Choroid plexus epithelial cell (primary cell): ENCODE data around the gene ATRNL1.

Experiments used
- DNase-seq: peaks from one replicate; pipeline ENCODE4 v3.0.0-alpha.2; 2010; ENCODE audit warnings: low read depth
- H3K4me3 ChIP-seq: 2 replicates; pipeline ENCODE4 v1.5.1; 2011; ENCODE audit warnings: low read depth, mild to moderate bottlenecking, control low read depth, low read length, moderate library complexity
- CTCF ChIP-seq: conservative IDR thresholded peaks from 2 replicates; pipeline ENCODE4 v1.5.1; 2011; ENCODE audit warnings: low read depth, mild to moderate bottlenecking, control low read depth, inconsistent platforms, low read length, moderate library complexity

Gene ATRNL1

GRCh38 chr10:115049318-115049717 is 43.8 kb upstream of the ATRNL1 start:
- DNase-seq = no peak
- no peak for TF ChIP-seq CTCF

GRCh38 chr10:115049960-115050359 is 43.2 kb upstream of the ATRNL1 start:
- H3K4me3 ChIP-seq = no peak overlapping the region
- peak; percentile 79 for DNase-seq
- no peak for TF ChIP-seq CTCF

More at GRCh38 chr10:115049318-115049717, 43.8 kb upstream of the ATRNL1 start:
- no peak overlapping the region for H3K4me3 ChIP-seq

- H3K4me3 ChIP-seq = no peak overlapping the region
- no peak for DNase-seq
- TF ChIP-seq CTCF = no peak
Measured at GRCh38 chr10:115050375-115051010, 42.7 kb upstream of the ATRNL1 start.

- H3K4me3 ChIP-seq = no peak overlapping the region
- no peak for TF ChIP-seq CTCF
- peak; percentile 30 for DNase-seq
Measured at GRCh38 chr10:115051216-115051615, 41.9 kb upstream of the ATRNL1 start.

GRCh38 chr10:115052226-115052625 is 40.9 kb upstream of the ATRNL1 start:
- TF ChIP-seq CTCF = no peak
- DNase-seq = no peak
- H3K4me3 ChIP-seq = no peak overlapping the region

- DNase-seq = no peak
- TF ChIP-seq CTCF = no peak
- no peak overlapping the region for H3K4me3 ChIP-seq
Measured at GRCh38 chr10:115052728-115053127, 40.4 kb upstream of the ATRNL1 start.

- TF ChIP-seq CTCF = no peak
- H3K4me3 ChIP-seq = no peak overlapping the region
- no peak for DNase-seq
Measured at GRCh38 chr10:115056186-115056585, 37.0 kb upstream of the ATRNL1 start.
